Activated gamma-delta T cell treated with Interleukin-2 at 50 U/mL for 16 hours (primary cell): ENCODE data around the gene FAM20B.
"Not testable (repeated sequence)": the region's sequence is repeated elsewhere in the genome, so short reads cannot be mapped to it uniquely, and the experiment has no call there.

Experiments
- DNase-seq: peaks from one replicate; pipeline ENCODE4 v3.0.0-alpha.2; 2020

Gene FAM20B

DNA sequence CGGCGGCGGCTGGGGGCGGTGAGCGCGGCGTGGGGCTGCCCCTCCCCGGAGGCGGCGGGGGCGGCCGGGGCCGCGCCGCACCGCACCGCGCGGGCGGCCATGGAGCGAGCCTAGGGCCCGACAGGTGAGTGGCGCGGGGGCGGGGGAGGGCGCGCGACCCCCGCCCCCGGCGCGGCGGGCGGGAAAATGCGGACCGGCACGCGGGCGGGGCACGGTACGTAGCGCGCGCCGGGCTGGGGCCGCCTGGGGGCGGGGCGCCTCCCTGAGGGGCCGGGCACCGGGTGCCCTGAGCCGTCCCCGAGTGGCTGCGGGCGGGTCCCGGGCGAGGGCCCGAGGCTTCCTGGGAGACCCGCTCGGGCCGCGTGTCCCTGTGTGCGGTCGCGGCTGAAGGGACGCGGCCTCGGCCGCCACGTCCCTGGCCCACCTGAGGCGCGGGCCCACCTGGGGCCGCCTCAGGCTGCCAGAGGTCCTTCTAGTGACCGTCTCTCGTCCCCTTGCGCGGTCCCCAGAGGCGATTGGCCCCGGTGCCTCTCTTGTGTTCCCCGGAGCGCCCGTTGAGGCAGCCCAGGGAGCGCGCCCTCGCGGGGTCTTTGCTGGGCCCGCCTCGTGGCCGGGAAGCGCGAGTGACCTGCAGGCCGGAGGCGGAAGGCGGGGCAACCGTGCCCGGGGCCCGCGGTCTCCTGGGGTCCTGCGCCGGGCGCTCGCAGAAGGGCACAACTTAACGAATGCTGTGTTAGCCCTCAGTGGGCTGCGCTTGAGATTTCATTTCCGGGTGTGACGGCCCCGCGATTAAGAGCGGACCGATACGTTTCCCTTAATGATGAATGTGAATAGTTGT is 500 bp downstream of the FAM20B start:
- peak; percentile 67 for DNase-seq

DNA sequence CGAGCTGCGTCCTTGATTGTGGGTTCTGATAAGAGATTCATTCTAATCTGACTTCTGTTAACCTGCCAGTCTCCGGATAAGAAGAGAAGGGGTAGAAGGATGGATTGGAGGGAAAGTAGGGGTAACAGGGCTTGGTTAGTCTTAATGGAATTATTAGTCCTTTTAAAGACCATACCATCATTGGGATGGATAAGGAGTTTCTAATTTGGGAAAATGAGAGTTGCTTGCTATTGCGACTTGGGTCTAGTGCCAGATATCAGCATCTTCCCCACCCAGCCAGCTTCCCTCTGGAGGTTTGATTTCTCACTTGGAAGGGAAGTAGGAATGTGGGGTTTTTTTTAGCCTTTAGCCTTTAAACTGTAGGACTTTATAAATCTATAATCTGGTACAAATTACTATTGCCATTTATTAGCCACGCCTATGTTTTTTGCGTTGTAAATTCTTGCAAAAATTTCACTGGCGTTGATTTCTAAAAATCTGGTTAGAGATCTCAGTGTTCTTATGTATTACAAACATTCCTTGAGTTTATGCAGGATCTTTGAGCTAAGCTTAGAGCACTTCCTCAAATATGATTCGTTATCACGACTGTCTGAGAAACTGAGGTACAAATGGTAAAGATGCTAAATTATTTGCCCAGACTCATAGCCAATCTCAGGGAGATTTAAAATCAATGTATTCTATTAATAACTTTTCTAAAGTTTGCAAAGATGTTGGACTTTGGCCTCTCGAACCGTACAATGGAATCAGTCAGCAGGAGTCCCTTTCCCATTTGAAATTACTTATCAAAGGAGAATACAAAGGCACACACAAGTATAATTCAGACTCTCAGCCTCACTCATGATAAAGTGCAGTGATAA is 1.3 kb downstream of the FAM20B start:
- no peak for DNase-seq

DNA sequence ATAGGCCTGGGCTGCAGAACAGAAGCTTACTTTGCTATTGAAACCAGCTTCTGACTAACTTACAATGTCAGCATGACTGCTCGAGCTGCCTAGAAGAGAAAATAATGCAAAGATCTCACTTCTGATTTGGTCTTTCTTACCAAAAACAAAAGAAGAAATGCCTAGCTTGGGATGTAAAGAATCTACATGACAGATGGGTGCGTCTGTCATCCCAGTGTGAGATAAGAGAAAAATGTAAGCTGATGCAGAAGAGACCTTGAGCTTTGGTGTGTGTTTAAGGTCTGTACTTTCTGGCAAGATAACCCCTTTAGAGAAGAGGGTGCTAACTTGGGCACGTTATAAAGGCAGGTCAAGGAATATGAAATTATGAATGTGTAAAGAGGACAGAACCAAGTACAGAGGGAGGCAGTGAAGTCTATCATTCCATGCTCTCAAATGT is 3.6 kb downstream of the FAM20B start:
- DNase-seq, result no peak

DNA sequence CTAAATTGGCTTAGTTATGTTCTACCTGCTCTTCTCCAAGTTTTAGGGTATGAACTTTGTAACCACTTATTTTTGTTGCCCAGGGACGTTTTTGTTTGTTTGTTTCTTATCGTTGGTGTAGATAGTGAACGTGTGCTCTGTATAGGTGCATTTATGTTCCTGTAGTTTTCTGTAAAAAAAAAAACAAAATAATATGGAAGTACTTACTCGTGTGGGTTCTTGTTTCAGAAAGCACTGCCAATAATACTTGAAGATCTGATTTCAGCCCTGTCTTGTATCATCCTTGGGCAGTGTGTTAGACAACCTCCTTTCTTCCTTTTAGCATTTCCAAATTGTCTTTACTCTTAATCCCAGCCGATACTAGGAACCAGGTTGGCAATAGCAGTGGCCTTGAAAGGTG is 4.4 kb downstream of the FAM20B start:
- no peak for DNase-seq

DNA sequence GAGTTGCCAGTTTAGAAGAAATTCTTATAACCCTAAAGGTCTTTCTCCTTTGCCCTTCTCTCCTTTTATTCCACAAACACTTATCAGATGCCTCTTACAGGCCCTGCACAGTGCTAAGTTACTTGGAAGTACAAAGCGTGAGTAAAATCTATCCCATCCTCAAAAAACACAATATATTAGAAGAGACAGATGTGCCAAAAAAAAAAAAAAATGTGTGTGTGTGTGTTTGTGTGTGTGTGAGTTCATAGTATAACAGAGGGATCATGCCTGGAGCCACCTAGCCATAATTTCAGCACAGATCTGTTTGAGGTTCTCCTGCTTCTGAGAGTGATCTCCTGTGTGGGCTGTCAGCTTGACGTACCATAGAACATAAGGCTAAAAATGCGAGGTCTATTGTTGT is 5.0 kb downstream of the FAM20B start:
- no peak for DNase-seq

DNA sequence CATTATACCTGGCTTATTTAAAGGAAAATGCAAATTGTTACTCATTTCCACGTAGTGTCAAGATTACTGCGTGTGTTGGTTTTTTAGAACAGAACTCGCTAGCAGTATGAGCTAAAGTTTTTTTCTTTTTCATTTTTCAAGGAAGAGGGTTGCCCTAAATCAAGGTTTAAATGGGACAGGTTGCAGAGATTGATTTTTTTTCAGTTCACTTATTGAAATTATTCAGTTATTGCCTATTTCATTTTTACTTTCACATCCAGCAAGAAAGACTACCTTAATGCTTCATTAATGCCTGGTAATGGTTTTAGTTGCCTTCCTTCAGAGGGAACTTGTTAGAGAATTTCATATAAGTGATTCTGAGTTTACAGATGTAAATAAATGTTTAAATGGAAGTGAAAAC is 5.6 kb downstream of the FAM20B start:
- DNase-seq, result no peak

DNA sequence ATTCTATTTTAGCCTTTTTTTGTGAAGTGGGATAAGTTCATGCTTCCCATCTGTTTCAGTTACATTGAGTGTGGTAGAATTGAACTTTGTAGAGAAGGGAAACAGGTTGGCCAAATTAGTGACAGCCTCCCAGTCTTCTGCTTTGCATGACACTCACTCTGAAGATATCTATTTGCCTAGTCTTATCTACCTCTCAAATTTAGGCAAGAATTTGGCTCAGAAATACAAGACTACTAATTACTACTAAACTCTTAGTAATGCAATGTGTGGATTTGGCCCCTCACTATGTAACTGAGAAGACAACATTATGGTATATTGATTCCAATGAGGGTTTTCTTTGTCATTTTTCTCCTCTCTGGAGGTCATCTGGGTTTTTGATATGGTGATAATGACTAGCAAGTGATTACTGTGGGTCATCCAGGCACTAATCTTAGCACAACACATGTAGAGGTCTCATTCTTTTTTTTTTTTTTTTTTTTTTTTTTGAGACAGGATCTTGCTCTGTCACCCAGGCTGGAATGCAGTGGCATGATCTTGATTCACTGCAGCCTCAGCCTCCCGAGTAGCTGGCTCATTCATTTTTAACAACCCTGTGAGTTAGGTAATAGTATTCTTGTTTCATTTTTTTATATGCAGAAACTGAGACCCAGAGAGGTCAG is 6.3 kb downstream of the FAM20B start:
- DNase-seq, result no peak

DNA sequence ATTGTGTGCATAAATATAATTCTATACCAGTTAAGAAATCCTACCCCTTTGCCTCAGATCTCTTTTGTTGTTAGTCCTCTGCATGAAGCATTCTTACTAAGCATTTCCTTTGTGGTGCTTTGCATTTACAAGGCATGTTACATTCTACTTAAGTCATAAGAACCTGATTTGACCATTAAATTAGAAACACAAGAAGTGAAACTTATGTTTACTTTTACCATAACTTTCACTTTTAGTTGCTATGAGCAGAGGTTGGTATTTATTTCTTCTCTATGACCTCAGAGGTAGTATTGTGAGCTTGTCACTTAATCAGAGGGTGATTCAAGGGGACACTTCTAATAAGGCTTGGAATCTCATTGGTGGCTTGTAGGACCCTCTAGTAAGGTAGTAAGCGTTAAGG is 9.0 kb downstream of the FAM20B start:
- no peak for DNase-seq

DNA sequence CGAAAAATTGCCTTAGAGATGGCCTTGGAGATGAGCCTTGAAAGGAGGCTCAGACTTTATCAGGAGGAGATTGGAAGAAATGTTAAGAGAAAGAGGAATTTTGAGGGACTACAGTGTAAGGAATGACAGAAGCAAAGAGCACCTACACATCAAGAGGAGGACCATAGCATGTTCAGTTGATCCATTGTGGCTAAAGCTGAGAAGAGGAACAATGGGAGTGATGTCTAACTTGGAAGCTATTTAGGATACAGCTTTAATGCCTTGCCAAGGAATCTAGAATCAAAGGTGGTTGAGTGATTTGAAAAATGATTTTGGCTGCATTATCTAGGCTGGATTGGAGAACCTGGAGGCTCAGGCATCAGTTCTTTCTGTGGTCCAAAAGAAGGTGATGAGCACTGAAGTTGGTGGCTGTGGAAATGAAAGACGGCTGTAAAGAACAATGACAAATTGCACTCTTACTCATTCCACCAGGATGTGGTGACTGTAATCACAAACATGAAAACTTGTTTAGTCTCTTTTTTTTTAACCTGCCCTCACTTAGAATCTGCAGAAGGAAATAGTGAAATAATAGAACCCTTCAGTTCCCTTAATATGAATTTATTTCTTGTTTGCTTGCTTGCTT is 11.3 kb downstream of the FAM20B start:
- peak; percentile 14 for DNase-seq

DNA sequence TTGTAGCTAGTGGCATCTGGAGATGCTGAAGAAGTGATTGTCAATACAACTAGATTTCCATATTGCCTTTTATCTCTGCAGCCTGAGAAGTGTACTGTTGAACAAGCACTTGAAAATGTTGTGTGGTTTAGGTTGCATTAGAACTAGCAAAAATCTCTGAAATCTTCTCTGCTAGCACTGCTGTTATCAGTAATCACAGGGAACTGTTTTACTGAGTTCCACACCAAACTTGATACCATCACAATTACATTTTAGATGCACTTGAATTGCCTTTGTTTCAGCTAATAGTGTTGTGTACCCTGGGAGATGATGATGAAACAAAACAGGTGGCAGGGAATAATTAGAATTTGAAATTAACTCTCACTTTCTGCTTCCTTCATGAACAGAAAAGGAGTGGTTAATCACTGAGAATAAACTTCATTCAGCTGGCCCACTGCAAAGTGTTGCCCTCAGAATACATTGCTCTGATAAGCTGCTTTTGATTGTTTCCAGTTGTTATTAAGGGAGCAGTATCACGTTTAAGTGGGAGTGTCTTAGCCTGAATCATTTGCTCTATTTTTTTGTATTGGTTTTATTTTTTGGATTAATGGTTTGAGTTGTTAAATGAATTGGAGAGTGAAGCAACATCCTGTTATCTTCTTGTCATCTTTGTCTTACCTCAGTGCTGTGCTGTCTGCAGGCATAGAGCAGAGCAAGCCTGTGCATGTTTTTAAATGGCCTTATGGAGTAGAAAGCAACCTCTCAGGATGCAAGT is 13.0 kb downstream of the FAM20B start:
- DNase-seq, result no peak

DNA sequence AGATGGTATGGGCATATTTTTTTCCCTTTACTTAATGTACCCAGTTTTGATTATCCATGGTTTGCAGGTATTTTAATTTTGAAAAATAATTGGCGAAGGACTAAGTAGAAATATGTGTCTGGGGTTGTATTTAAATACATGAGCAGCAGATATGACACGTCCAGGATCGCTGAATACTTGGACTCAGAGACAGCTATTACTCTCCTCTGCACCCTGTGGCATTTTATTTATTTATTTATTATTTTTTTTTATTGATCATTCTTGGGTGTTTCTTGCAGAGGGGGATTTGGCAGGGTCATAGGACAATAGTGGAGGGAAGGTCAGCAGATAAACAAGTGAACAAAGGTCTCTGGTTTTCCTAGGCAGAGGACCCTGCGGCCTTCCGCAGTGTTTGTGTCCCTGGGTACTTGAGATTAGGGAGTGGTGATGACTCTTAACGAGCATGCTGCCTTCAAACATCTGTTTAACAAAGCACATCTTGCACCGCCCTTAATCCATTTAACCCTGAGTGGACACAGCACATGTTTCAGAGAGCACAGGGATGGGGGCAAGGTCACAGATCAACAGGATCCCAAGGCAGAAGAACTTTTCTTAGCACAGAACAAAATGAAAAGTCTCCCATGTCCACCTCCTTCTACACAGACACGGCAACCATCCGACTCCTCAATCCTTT is 13.9 kb downstream of the FAM20B start:
- DNase-seq, result not testable (repeated sequence)

DNA sequence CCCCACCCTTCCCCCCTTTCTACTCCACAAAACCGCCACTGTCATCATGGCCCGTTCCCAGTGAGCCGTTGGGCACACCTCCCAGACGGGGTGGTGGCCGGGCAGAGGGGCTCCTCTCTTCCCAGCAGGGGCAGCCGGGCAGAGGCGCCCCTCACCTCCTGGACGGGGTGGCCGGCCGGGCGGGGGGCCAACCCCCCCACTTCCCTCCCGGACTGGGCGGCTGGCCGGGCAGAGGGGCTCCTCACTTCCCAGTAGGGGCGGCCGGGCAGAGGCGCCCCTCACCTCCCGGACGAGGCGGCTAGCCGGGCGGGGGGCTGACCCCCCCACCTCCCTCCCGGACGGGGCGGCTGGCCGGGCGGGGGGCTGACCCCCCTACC is 14.5 kb downstream of the FAM20B start:
- DNase-seq, result not testable (repeated sequence)

DNA sequence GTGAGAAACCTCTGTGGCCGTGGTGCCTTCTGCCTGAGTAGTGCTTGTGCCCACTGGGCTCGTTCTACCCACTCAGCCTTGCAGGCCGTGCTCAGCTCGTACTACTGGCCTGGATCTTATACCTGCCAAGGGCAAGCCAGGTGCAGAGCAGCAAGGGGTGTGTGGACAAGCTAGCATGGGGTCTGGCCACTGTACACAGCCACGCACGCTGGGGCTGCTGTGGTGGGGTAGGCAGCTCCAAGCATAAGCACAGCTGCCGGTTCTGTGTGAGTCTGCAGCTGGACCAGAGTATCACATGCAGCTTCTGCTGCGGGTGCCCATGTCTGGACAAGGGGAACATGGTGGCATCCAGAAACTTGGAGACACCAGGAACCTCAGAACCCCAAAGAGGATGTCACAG is 16.4 kb downstream of the FAM20B start:
- no peak for DNase-seq

DNA sequence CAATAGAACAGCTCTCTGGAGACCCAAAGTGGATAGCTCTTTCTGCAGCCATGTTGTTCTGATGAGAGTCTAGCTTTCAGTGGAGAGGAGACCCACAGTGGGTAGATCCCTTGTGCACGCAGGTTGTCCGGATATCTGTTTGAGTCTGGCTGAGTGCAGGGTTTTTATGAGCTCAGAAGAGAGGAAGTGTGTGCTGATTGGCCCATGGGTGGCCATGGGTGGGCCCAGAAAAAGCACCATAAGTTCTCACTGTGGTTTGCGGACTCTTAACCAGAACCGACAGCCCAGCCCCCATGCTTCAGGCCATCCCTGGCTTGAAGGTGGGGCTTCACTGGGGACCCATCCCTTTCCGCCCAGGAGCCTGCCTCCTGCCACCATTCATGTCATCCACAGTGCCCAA is 17.0 kb downstream of the FAM20B start:
- no peak for DNase-seq

DNA sequence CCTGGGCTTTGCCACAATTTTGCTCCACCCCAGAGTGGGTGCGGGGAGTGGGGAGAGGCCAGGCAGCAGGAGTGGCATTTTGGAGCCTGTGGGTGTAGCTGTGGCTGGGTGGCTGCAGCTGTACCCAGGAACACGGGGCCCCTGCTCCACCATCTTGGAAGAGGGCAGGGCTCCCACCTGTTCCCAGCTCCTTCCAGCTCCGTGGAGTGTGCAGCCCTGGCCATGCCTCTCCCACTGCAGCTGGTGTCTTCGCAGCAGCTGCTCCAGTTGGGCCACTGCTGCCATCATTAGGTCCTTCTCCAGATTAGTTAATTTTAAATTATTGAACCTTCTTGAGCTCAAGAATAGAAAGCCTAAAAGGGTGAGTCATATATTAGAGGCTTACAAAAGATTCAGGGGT is 17.6 kb downstream of the FAM20B start:
- DNase-seq, result no peak

DNA sequence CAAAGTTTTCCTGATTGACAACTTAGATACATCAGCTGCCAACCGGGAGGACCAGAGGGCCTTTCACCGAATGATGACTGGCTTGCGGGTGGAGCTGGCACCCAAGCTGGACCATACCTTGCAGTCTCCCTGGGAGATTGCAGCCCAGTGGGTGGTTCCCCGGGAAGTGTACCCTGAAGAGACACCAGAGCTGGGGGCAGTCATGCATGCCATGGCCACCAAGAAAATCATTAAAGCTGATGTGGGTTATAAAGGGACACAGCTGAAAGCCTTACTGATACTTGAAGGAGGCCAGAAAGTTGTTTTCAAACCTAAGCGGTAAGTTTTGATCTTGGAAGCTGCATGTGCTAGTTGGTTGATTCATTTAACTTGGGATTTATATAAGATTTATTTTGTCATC is 18.2 kb downstream of the FAM20B start:
- no peak for DNase-seq

DNA sequence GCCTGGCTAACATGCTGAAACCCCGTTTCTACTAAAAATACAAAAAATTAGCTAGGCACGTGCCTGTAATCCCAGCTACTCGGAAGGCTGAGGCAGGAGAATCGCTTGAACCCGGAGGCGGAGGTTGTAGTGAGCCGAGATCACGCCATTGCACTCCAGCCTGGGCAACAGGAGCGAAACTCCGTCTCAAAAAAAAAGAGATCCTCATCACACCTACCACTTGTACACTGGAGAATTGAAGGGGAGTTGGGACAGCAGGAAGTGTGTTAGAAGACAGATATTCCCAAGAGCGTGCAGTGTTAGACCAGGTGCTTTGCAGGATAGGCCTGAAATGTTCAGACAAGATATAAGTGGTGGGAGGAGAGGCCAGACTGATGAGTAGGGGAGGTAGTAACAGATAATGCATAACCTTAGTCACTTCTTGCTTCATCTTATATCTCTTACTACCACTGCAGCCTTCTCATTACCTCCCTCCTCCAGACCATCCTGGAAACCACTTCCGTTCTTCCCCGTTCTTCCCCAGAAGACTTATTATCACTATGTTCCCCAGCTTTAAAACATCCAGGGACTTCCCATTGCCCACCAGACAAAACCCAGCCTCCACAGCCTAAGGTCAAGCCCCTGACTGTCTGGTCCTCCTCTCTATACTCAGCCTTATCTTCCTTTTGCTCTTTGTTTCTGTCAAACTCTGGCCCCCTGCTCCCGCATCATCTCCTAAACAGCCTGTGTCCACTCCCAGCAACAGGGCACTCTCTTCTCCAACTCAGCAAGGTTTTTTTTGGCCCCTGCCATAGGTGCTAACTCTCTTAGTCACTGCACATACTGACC is 21.3 kb downstream of the FAM20B start:
- no peak for DNase-seq

DNA sequence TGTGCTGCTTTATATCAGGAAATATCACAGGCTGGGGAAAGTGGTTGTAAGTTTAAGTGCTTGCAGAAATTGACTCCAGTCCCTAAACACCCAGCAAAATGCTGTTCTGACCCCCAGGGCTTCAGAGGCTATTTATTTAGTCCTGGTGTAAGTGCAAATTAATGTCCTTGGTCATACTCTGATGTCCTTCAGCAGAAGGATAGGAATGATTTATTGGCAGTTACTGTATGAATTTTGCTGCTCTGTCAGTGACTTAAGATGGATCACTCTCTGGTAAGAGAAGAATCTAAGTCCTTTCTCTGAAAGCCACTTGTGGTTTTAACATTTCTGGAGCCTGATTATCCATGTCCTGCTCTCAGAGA is 21.9 kb downstream of the FAM20B start:
- no peak for DNase-seq

DNA sequence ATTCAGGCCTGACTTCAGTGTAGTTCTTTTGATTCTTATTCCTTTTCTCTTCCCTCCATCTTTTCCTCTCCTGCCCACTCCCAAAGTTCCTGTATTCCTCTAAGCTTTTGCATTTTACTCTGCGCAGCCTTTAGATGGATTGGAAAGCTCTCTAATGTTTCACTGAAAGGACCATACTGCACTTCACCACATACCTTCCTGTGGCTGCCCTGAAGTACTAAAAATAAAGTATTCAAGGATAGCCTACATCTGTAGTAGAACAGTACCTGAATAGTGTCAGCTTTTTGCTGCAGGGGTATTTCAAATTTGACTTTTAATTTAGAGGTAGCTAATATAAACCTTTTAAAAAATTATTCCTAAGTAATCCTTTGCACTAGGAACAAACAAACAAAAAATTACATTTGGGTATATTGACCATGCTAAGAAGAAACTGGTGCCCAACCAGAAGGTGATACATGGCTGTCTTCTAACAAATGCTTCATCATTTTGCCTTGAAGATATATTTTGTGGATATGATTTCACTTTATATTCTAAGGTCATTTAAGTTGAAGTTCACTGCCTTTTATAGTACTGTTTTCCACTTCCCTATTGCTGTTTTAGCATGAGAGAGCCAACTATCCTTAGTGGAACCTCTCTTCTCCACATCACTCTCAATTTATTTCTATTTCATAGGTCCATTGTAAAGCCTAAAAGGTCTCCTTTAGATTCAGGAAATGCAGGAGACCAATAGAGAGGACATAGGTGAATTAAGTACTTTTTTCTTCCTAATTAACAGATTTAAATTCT is 22.8 kb downstream of the FAM20B start:
- no peak for DNase-seq

DNA sequence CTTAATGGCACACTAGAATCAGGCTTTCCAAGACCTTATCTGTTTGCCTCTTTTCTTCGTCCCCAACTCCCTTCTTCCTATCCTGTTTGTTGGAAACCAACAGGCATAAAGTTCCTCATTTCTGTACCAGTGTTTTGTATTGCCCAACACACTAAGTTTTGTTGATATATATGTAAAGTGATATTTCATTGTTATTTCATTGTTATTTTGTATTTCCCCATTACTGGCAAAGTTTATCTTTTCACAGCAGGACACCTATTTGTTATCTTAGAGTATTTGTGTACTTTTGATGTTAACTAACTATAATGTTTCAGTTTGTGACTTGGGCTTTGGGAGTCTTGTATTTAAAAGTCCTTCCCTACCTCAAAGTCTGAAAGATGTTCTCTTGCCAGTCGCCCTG is 27.1 kb downstream of the FAM20B start:
- DNase-seq, result no peak
